Heart left ventricle (tissue), 16 donors: ENCODE measurements around the gene ARHGAP44. TPM values are rescaled to one million over a fixed set of nuclear protein-coding genes. Genes with fewer than 3 reads are reported as not detected.

Experiments
- ATAC-seq, 4 donors: fragments of 200-7000 bp; cut with Tn5 transposase; one replicate each; pipeline ENCODE4 v1.9.1; 2020 to 2022; ENCODE audit warnings: moderate library complexity in 4 of 4, mild to moderate bottlenecking in 3 of 4, moderate number of reproducible peaks in 1 of 4
- DNase-seq, 5 donors: peaks; one replicate each; pipeline ENCODE4 v3.0.0-alpha.2; 2020
- H3K27ac ChIP-seq, 12 donors: fragments of 200-600 bp; sonication (generic) in 4 of 12; one replicate each; pipeline versions ENCODE4 v1.5.0 to v1.8.0; 2016 to 2022; ENCODE audit warnings: mild to moderate bottlenecking in 2 of 12
- H3K27me3 ChIP-seq, 9 donors: fragments of 200-600 bp; sonication (generic) in 2 of 9; one replicate each; pipeline versions ENCODE4 v1.5.1 to v1.8.0; 2016 to 2022; ENCODE audit warnings: mild to moderate bottlenecking in 3 of 9
- H3K36me3 ChIP-seq, 9 donors: fragments of 200-600 bp; sonication (generic) in 2 of 9; one replicate each; pipeline versions ENCODE4 v1.5.0 to v1.8.0; 2018 to 2022; ENCODE audit warnings: mild to moderate bottlenecking in 2 of 9
- H3K4me1 ChIP-seq, 12 donors: fragments of 200-600 bp; sonication (generic) in 4 of 12; one replicate each; pipeline versions ENCODE4 v1.5.0 to v1.8.0; 2016 to 2022; ENCODE audit warnings: mild to moderate bottlenecking in 3 of 12
- H3K4me3 ChIP-seq, 12 donors: fragments of 200-600 bp; sonication (generic) in 4 of 12; one replicate each; pipeline versions ENCODE4 v1.5.0 to v1.8.0; 2017 to 2022; ENCODE audit warnings: mild to moderate bottlenecking in 9 of 12, moderate library complexity in 4 of 12
- H3K9me3 ChIP-seq, 12 donors: fragments of 200-600 bp; sonication (generic) in 4 of 12; one replicate each; pipeline versions ENCODE4 v1.5.0 to v1.8.0; 2016 to 2022; ENCODE audit warnings: mild to moderate bottlenecking in 1 of 12
- POLR2A ChIP-seq, 2 donors: fragments of 450-650 bp; IDR thresholded peaks; one replicate each; pipeline ENCODE4 v1.6.1; 2017; ENCODE audit warnings: antibody characterized with exemption in 2 of 2, mild to moderate bottlenecking in 2 of 2, moderate library complexity in 2 of 2
- WGBS, 4 donors: extraction: QIAGEN DNeasy Blood & Tissue Kit in 2 of 4; methylation state at CpG; one replicate each; pipeline versions ENCODE4 v1.1.5 to v1.1.7; 2013 to 2018; 5-methylcytosine and 5-hydroxymethylcytosine counted together
- intact Hi-C, 10 donors: fragments of 100-400 bp; cut with DNase I; formaldehyde crosslinking; loops; one replicate each; pipeline versions ENCODE4 v1.11.1 to v1.14.2; 2022
- polyA plus RNA-seq, 2 donors: library from polyadenylated mRNA; stranded (reverse); fragments of 200-250 nt; gene quantifications; one replicate each; pipeline ENCODE4 v1.2.3, GENCODE V29; 2013
- total RNA-seq, 9 donors: library from RNA; depleted of rRNA in 2 of 9; stranded (reverse); fragments of >200 nt in 2 of 9; fragmentation: NEBNext Ultra II Directional in 3 of 9; extraction: Animal tissue kit (Norgen Biotek cat#: 25700) in 3 of 9; gene quantifications; one replicate each; pipeline versions ENCODE4 v1.1.0 to v1.2.4, GENCODE V29; 2016 to 2023
- TF ChIP-seq, protein P1 (sequence below), 12 donors: fragments of 200-600 bp; sonication (generic) in 4 of 12; IDR thresholded peaks; one replicate each; pipeline versions ENCODE4 v1.5.0 to v1.8.0; 2018 to 2022; ENCODE audit warnings: antibody characterized with exemption in 12 of 12, mild to moderate bottlenecking in 5 of 12
- donor health status: ischemic (EF 13 %, LVEDD 7.1; RV severe dilation, severe dysfunction).
- donor health status: healthy with polysubstance abuse.
- donor health status: DM: no; HTN: yes; CAD: no.
- donor health status: DM: no; HTN: no; CAD: no.
- donor health status: ischemic (EF 25% LVEDD 6.9; RV normal size, moderate dysfunction).
- donor health status: ischemic (EF 25% LVEDD 5.7; RV mildly dilated, moderate dysfunction).
- donor health status: healthy.
- donor health status: DM: yes; HTN: yes; CAD: no.
- donor health status: ischemic (EF 35%, LVEDD 5.7; RV mildly dilated, moderate dysfunction).
- donor health status: nonischemic (EF 11% LVEDD 7.7; RV severe dilation, severe dysfunction).
- donor health status: DM: yes; HTN: yes; CAD: no.
- donor health status: PGD.
- donor health status: ischemic (EF 29% LVEDD 5.4; RV normal size, mild dysfunction).
- donor health status: nonischemic (EF 23%, LVEDD 6.1; RV moderate dilation, normal function).

ARHGAP44 gene
- total and polyA plus RNA-seq, 11 donors, result 4.3 to 15.7 (median 8.6) TPM

DNA sequence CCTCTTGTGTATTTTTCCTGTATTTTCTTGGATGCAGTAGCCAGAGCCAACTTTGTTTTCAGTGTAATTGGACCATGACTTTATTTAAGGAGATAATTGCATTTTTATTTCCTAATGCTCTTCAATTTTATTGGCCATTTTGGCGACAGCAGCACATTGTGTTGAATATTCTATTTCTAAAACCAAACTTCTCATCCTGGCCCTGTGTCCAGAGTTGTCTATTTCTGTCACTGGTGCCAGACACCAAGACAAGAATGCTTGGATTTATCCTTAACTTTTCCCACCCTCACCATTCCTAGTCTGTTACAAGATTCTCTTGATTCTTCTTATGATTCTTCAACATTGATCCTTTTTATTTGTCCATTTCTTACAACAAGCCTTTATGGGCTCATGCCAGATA is 37.1 kb downstream of the ARHGAP44 start:
- no peak for TF ChIP-seq POLR2A (IDR thresholded peaks at IDR 0.05)
- TF ChIP-seq, protein P1, sequence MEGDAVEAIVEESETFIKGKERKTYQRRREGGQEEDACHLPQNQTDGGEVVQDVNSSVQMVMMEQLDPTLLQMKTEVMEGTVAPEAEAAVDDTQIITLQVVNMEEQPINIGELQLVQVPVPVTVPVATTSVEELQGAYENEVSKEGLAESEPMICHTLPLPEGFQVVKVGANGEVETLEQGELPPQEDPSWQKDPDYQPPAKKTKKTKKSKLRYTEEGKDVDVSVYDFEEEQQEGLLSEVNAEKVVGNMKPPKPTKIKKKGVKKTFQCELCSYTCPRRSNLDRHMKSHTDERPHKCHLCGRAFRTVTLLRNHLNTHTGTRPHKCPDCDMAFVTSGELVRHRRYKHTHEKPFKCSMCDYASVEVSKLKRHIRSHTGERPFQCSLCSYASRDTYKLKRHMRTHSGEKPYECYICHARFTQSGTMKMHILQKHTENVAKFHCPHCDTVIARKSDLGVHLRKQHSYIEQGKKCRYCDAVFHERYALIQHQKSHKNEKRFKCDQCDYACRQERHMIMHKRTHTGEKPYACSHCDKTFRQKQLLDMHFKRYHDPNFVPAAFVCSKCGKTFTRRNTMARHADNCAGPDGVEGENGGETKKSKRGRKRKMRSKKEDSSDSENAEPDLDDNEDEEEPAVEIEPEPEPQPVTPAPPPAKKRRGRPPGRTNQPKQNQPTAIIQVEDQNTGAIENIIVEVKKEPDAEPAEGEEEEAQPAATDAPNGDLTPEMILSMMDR (IDR thresholded peaks at IDR 0.05), result no peak
- H3K9me3 ChIP-seq, result peaks cover 0 to 16% (median under 1%) of the 10 kb centered on the region in 12 donors

DNA sequence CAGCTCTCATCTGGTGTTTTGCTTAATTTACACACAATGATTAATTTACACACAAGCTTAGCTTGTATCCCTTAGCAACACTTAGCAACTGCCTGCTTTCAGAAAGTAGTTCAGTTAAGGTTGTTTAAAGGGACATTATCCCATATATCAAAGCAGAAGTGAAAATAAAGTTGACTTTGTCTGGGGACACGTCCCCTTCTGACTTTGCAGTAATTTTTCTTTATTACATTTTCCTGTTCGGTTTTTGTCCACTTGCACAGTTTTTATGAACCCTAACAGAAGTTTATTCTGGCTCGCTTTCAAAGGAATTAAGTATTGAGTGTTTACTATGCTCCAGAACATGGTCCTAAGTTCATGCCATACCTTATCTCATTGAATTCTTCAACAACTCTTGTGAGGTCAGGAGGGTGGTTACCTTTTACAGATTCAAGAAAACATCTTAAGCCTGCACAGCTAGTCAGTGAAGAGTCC is 41.5 kb downstream of the ARHGAP44 start:
- H3K4me3 ChIP-seq, result no peak overlapping the region
- TF ChIP-seq, protein P1 (IDR thresholded peaks at IDR 0.05), result no peak
- no peak for TF ChIP-seq POLR2A (IDR thresholded peaks at IDR 0.05)

More for the DNA sequence above, 37.1 kb downstream of the ARHGAP44 start:
- ATAC-seq, result no peak
- Histone ChIP-seq H3K36me3 (no peaks in the 10 kb centered on the region), H3K4me1 (peaks cover 0 to 4% (median 0%) of the 10 kb centered on the region in 12 donors), H3K4me3 (no peak overlapping the region), H3K27ac (no peak overlapping the region), H3K27me3 (no peaks in the 10 kb centered on the region)
- no peak for DNase-seq
- 55 to 69% (median 59%) methylated on average over 1 of the region's 1 CpG for WGBS, 4 donors
- intact Hi-C loops, result loop anchor here in 1 of 10 donors (10.0 kb wide), 1 partner anchor 58 kb away; no protein-coding TSS in a partner anchor

DNA sequence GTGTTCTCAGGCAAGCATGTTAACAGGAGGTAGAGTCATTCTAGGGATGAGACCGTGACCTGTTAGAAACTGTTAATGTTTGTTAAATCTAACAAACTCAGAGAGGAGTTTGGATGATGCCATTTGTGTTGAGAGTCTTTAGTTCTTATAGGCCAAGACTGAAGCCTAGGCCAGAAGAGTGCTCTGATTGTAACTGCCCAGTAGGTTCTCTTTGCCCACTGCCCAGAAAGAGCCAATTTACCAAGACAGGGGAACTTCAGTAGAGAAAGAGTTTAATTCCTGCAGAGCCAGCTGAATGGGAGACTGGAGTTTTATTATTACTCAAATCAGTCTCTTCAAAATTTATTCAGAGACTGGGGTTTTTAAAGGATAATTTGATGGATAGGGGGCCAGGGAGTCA is 42.5 kb downstream of the ARHGAP44 start:
- no peak for TF ChIP-seq POLR2A (IDR thresholded peaks at IDR 0.05)
- TF ChIP-seq, protein P1 (IDR thresholded peaks at IDR 0.05), result no peak
- WGBS, 4 donors, result 90 to 100% (median 95%) methylated on average over 1 of the region's 1 CpG
- H3K9me3 ChIP-seq, result peaks cover 0 to 25% (median 8%) of the 10 kb centered on the region in 12 donors
- no peak for DNase-seq
- ATAC-seq, result no peak
- H3K27me3 ChIP-seq, result no peaks in the 10 kb centered on the region
- intact Hi-C loops, result no loop called here
- no peaks in the 10 kb centered on the region for H3K4me1 ChIP-seq
- no peaks in the 10 kb centered on the region for H3K36me3 ChIP-seq
- H3K4me3 ChIP-seq, result no peak overlapping the region
- H3K27ac ChIP-seq, result no peak overlapping the region

More for the DNA sequence above, 41.5 kb downstream of the ARHGAP44 start:
- ATAC-seq, result no peak
- intact Hi-C loops, result no loop called here
- Histone ChIP-seq H3K27me3 (no peaks in the 10 kb centered on the region), H3K27ac (no peak overlapping the region), H3K4me1 (no peaks in the 10 kb centered on the region), H3K36me3 (no peaks in the 10 kb centered on the region), H3K9me3 (peaks cover 0 to 25% (median 8%) of the 10 kb centered on the region in 12 donors)
- DNase-seq, result no peak
- 76 to 85% (median 81%) methylated on average over 3 of the region's 3 CpGs for whole genome bisulfite sequencing, 4 donors

DNA sequence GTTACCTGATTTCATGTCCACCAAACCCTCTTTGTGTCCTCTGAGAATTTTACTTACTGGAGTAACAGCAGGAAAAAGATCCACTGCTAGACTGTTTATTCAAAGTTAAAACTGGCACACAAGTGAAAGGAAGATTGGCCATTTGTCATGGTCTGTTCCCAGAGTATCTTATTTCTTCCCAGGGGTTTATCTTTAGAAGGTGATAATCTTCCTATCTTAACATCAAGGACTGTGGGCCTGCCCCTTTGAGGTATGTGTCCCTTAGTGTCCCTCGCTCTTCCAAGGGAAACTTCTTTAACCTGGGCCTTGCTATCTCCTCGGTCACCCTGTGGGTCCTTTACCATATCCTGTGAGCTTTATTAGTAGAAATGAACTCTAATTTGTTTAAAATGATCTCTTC is 49.7 kb downstream of the ARHGAP44 start:
- DNase-seq (no peak), ATAC-seq (no peak)
- WGBS, 4 donors, result 70 to 87% (median 81%) methylated on average over 2 of the region's 2 CpGs
- Histone ChIP-seq H3K4me1 (no peaks in the 10 kb centered on the region), H3K27me3 (no peaks in the 10 kb centered on the region), H3K27ac (no peak overlapping the region), H3K36me3 (no peaks in the 10 kb centered on the region), H3K9me3 (peaks cover 0 to 4% (median 0%) of the 10 kb centered on the region in 12 donors), H3K4me3 (no peak overlapping the region)
- TF ChIP-seq, protein P1 (IDR thresholded peaks at IDR 0.05), result no peak
- no peak for TF ChIP-seq POLR2A (IDR thresholded peaks at IDR 0.05)
- intact Hi-C loops, result no loop called here
